HEK293 (cell line): ENCODE data around the gene C19orf47.

ENCODE experiments used
- CTCF ChIA-PET: fragments of 350-600 bp; formaldehyde crosslinking; extraction: SDS; loops from one replicate; lab custom pipeline; 2021; ENCODE audit warnings: antibody characterized with exemption; lab: Yijun Ruan, JAX
- POLR2A ChIA-PET: fragments of 300-600 bp; formaldehyde crosslinking; extraction: SDS; loops from one replicate; lab custom pipeline; 2020; ENCODE audit warnings: antibody characterized with exemption, inconsistent platforms; lab: Yijun Ruan, JAX
- H3K27ac ChIP-seq: fragments of 200-500 bp; sonication (Bioruptor generic); 2 replicates; pipeline ENCODE4 v1.5.1; 2014; ENCODE audit warnings: low read depth, low read length, control low read depth, inconsistent platforms; ENCODE audit errors: extremely low read depth
- H3K36me3 ChIP-seq, 2 experiments: fragments of 200-500 bp in 1 of 2; sonication (Bioruptor generic) in 1 of 2; 1 replicate in 1 of 2; 2 replicates in 1 of 2; pipeline ENCODE4 v1.5.1; 2014 to 2017; ENCODE audit warnings: inconsistent platforms in 2 of 2, low read length in 2 of 2; ENCODE audit not compliant: control insufficient read depth in 2 of 2, insufficient read depth in 1 of 2
- H3K4me1 ChIP-seq: fragments of 200-500 bp; sonication (Bioruptor generic); 2 replicates; pipeline ENCODE4 v1.5.1; 2014; ENCODE audit warnings: mild to moderate bottlenecking, low read length, inconsistent platforms; ENCODE audit not compliant: control insufficient read depth, insufficient read depth
- H3K4me3 ChIP-seq: 2 replicates; pipeline ENCODE4 v1.5.1; 2011; ENCODE audit warnings: low read depth, mild to moderate bottlenecking, control low read depth, low read length, moderate library complexity
- H3K9me3 ChIP-seq: fragments of 200-500 bp; sonication (Bioruptor generic); 2 replicates; pipeline ENCODE4 v1.5.1; 2014; ENCODE audit warnings: low read depth, low read length, inconsistent platforms; ENCODE audit not compliant: control insufficient read depth, insufficient read depth
- EGR2 ChIP-seq: fragments of 450-650 bp; formaldehyde crosslinking; IDR thresholded peaks from 2 replicates; pipeline ENCODE4 v1.5.1; 2016; ENCODE audit warnings: low read depth, missing biosample characterization, missing genetic modification characterization
- FEZF1 ChIP-seq: fragments of 450-650 bp; formaldehyde crosslinking; IDR thresholded peaks from 2 replicates; pipeline ENCODE4 v1.5.1; 2016; ENCODE audit warnings: missing biosample characterization, missing genetic modification characterization
- GFI1B ChIP-seq: fragments of 450-650 bp; formaldehyde crosslinking; IDR thresholded peaks from 2 replicates; pipeline ENCODE4 v1.5.1; 2016; ENCODE audit warnings: missing biosample characterization, missing genetic modification characterization
- GLIS1 ChIP-seq: fragments of 450-650 bp; formaldehyde crosslinking; IDR thresholded peaks from 2 replicates; pipeline ENCODE4 v1.5.1; 2016; ENCODE audit warnings: missing biosample characterization, missing genetic modification characterization
- PATZ1 ChIP-seq: fragments of 450-650 bp; formaldehyde crosslinking; IDR thresholded peaks from 2 replicates; pipeline ENCODE4 v1.5.1; 2016; ENCODE audit warnings: missing biosample characterization, missing genetic modification characterization
- PRDM4 ChIP-seq: fragments of 450-650 bp; formaldehyde crosslinking; IDR thresholded peaks from 2 replicates; pipeline ENCODE4 v1.5.1; 2017; ENCODE audit warnings: missing biosample characterization, missing genetic modification characterization
- SCRT1 ChIP-seq: fragments of 450-650 bp; formaldehyde crosslinking; IDR thresholded peaks from 2 replicates; pipeline ENCODE4 v1.5.1; 2016; ENCODE audit warnings: missing biosample characterization, missing genetic modification characterization, borderline replicate concordance
- SETDB1 ChIP-seq: IDR thresholded peaks from one replicate; pipeline ENCODE4 v1.6.1; 2017; ENCODE audit warnings: mild to moderate bottlenecking, low read length, moderate library complexity, mixed read lengths; ENCODE audit not compliant: insufficient read length
- WT1 ChIP-seq: fragments of 450-650 bp; formaldehyde crosslinking; IDR thresholded peaks from 2 replicates; pipeline ENCODE4 v1.5.1; 2016; ENCODE audit warnings: missing biosample characterization, missing genetic modification characterization
- ZBTB44 ChIP-seq: fragments of 450-650 bp; IDR thresholded peaks from 2 replicates; pipeline ENCODE4 v1.5.1; 2018; ENCODE audit warnings: missing biosample characterization, mild to moderate bottlenecking, missing genetic modification characterization
- ZBTB7A ChIP-seq: fragments of 450-650 bp; formaldehyde crosslinking; IDR thresholded peaks from 2 replicates; pipeline ENCODE4 v1.5.1; 2016; ENCODE audit warnings: low read depth, missing biosample characterization, missing genetic modification characterization
- ZBTB8A ChIP-seq: fragments of 450-650 bp; formaldehyde crosslinking; IDR thresholded peaks from 2 replicates; pipeline ENCODE4 v1.5.1; 2016; ENCODE audit warnings: missing biosample characterization, missing genetic modification characterization
- ZFHX2 ChIP-seq: fragments of 450-650 bp; formaldehyde crosslinking; conservative IDR thresholded peaks from 2 replicates; pipeline ENCODE4 v1.5.1; 2016; ENCODE audit warnings: missing biosample characterization, missing genetic modification characterization
- ZIC2 ChIP-seq: fragments of 450-650 bp; formaldehyde crosslinking; IDR thresholded peaks from 2 replicates; pipeline ENCODE4 v1.5.1; 2016; ENCODE audit warnings: missing biosample characterization, missing genetic modification characterization
- ZNF26 ChIP-seq: fragments of 450-650 bp; formaldehyde crosslinking; IDR thresholded peaks from 2 replicates; pipeline ENCODE4 v1.5.1; 2016; ENCODE audit warnings: missing biosample characterization, missing genetic modification characterization
- ZNF341 ChIP-seq: fragments of 450-650 bp; formaldehyde crosslinking; IDR thresholded peaks from 2 replicates; pipeline ENCODE4; 2016; ENCODE audit warnings: low read depth, missing biosample characterization, missing genetic modification characterization
- ZNF555 ChIP-seq: fragments of 450-650 bp; formaldehyde crosslinking; conservative IDR thresholded peaks from 2 replicates; pipeline ENCODE4 v1.5.1; 2017; ENCODE audit warnings: missing biosample characterization, mild to moderate bottlenecking, missing genetic modification characterization, inconsistent platforms
- ZNF596 ChIP-seq: fragments of 450-650 bp; IDR thresholded peaks from 2 replicates; pipeline ENCODE4 v1.5.0; 2018; ENCODE audit warnings: missing biosample characterization, mild to moderate bottlenecking, missing genetic modification characterization, moderate library complexity
- ZNF664 ChIP-seq: fragments of 450-650 bp; formaldehyde crosslinking; IDR thresholded peaks from 2 replicates; pipeline ENCODE4 v1.5.1; 2016; ENCODE audit warnings: missing biosample characterization, missing genetic modification characterization
- ZNF830 ChIP-seq: fragments of 450-650 bp; IDR thresholded peaks from 2 replicates; pipeline ENCODE4 v1.5.0; 2018; ENCODE audit warnings: missing biosample characterization, missing genetic modification characterization, low read depth, mild to moderate bottlenecking, moderate library complexity
- ZSCAN18 ChIP-seq: fragments of 450-650 bp; formaldehyde crosslinking; IDR thresholded peaks from 2 replicates; pipeline ENCODE4 v1.5.1; 2016; ENCODE audit warnings: missing biosample characterization, missing genetic modification characterization
- TF ChIP-seq, protein P1 (sequence below): fragments of 450-650 bp; formaldehyde crosslinking; IDR thresholded peaks from 2 replicates; pipeline ENCODE4 v1.5.1; 2016; ENCODE audit warnings: missing biosample characterization, missing genetic modification characterization
- TF ChIP-seq, protein P2 (sequence below): fragments of 450-650 bp; IDR thresholded peaks from 2 replicates; pipeline ENCODE4 v1.5.1; 2018; ENCODE audit warnings: missing biosample characterization, missing genetic modification characterization

The C19orf47 gene

DNA sequence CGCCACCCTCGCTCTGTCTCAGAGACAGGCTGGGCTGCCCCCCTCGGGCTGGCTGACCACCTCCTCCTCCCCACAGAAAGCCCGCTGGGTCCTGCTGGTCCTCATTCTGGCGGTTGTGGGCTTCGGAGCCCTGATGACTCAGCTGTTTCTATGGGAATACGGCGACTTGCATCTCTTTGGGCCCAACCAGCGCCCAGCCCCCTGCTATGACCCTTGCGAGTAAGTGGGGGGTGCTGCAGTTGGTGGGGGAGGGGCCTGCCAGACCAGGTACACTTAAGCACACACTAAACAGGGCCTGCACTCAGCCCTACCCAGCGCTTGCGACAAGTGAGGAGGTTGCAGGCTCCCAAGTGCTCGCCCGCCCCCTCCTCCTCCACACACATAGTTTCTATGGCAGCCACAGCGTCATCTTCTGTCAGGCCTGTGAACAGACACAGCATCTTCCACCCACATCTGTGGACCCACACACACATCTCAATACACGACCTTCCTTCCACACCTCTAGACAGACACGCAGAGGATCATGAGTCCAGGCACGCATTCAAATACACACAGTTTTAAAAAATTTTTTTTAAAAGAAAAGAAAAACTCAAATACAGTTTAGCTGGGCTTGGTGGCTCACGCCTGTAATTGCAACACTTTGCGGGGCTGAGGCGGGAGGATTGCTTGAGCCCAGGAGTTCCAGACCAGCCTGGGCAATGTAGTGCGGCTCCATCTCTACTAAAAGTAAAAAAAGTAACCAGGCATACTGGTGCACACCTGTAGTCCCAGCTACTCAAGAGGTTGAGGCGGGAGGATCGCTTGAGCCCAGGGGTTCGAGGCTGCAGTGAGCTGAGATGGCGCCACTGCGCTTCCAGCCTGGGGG is 18.7 kb upstream of the C19orf47 start:
- Histone ChIP-seq H3K4me1 (peaks cover 22% of the 10 kb centered on the region), H3K36me3 (peaks cover 42 to 49% of the 10 kb centered on the region in 2 experiments), H3K9me3 (no peaks in the 10 kb centered on the region), H3K4me3 (no peak overlapping the region), H3K27ac (peak overlapping the region; percentile 54; the same call in 1 of the 2 replicates)
- ChIA-PET CTCF (interaction anchor here (0.6 to 2.5 kb wide), 9 partner anchors 13 to 231 kb away, joined by 3 to 13 read pairs (median 4); partner anchors contain the start of gene C19orf47), POLR2A (interaction anchor here (1.0 to 3.2 kb wide), 5 partner anchors 8 to 99 kb away, joined by 4 to 45 read pairs (median 7); partner anchors contain the start of genes BLVRB, C19orf47 and PLD3)
- TF ChIP-seq ZSCAN18 (tag by site-specific recombination) (no peak), WT1 (tag by site-specific recombination) (no peak), PATZ1 (tag by site-specific recombination) (peak; percentile 66), ZNF596 (tag by site-specific recombination) (no peak), EGR2 (tag by site-specific recombination) (peak; percentile 99), GFI1B (tag by site-specific recombination) (no peak), FEZF1 (tag by site-specific recombination) (no peak), GLIS1 (tag by site-specific recombination) (0 out of 2 replicates have a peak, but pooled peaks have one; percentile 23), ZNF830 (tag by site-specific recombination) (no peak), ZBTB44 (tag by site-specific recombination) (peak; percentile 61), ZBTB7A (tag by site-specific recombination) (0 out of 2 replicates have a peak, but pooled peaks have one; percentile 7), PRDM4 (tag by site-specific recombination) (peak; percentile 18; the same call in 1 of the 2 replicates), ZFHX2 (tag by site-specific recombination) (peak; percentile 99), SETDB1 (no peak), ZNF341 (no peak), ZNF26 (tag by site-specific recombination) (no peak), ZNF555 (no peak), ZIC2 (tag by site-specific recombination) (peak; percentile 61), ZNF664 (tag by site-specific recombination) (no peak), ZBTB8A (tag by site-specific recombination) (peak; percentile 75), SCRT1 (tag by site-specific recombination) (peak; percentile 67; the same call in 1 of the 2 replicates)
- TF ChIP-seq, protein P1, sequence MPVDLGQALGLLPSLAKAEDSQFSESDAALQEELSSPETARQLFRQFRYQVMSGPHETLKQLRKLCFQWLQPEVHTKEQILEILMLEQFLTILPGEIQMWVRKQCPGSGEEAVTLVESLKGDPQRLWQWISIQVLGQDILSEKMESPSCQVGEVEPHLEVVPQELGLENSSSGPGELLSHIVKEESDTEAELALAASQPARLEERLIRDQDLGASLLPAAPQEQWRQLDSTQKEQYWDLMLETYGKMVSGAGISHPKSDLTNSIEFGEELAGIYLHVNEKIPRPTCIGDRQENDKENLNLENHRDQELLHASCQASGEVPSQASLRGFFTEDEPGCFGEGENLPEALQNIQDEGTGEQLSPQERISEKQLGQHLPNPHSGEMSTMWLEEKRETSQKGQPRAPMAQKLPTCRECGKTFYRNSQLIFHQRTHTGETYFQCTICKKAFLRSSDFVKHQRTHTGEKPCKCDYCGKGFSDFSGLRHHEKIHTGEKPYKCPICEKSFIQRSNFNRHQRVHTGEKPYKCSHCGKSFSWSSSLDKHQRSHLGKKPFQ (tag by site-specific recombination) = no peak
- TF ChIP-seq, protein P2, sequence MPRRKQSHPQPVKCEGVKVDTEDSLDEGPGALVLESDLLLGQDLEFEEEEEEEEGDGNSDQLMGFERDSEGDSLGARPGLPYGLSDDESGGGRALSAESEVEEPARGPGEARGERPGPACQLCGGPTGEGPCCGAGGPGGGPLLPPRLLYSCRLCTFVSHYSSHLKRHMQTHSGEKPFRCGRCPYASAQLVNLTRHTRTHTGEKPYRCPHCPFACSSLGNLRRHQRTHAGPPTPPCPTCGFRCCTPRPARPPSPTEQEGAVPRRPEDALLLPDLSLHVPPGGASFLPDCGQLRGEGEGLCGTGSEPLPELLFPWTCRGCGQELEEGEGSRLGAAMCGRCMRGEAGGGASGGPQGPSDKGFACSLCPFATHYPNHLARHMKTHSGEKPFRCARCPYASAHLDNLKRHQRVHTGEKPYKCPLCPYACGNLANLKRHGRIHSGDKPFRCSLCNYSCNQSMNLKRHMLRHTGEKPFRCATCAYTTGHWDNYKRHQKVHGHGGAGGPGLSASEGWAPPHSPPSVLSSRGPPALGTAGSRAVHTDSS = no peak
